SK-N-SH (cell line): ENCODE results near the gene SLC13A2. TPM values are rescaled to one million over a fixed set of nuclear protein-coding genes. Genes with fewer than 3 reads are reported as not detected.

Experiments
- CTCF ChIA-PET: fragments of 300-600, 350-600 bp; formaldehyde crosslinking; extraction: SDS; loops from one replicate; lab custom pipeline; 2021; lab: Yijun Ruan, JAX
- POLR2A ChIA-PET: fragments of 350-600 bp; sonication (Branson Sonifier 250); formaldehyde crosslinking; extraction: SDS; loops from one replicate; lab custom pipeline; 2020; ENCODE audit warnings: antibody characterized with exemption, inconsistent platforms; lab: Yijun Ruan, JAX
- DNase-seq: peaks from one replicate; pipeline ENCODE4 v3.0.0; 2012
- H2AFZ ChIP-seq: fragments of 200-600 bp; sonication (generic); 2 replicates; pipeline ENCODE4 v1.8.1; 2016; ENCODE audit warnings: antibody characterized with exemption, mild to moderate bottlenecking, low read depth
- H3F3A ChIP-seq: fragments of 200-600 bp; sonication (generic); replicated peaks from 2 replicates; pipeline ENCODE3; 2016; ENCODE audit warnings: antibody characterized with exemption, mild to moderate bottlenecking; ENCODE audit not compliant: insufficient read depth
- H3K27ac ChIP-seq, 2 experiments: fragments of 200-500 bp in 1 of 2; fragments of 200-600 bp in 1 of 2; sonication (Bioruptor generic) in 1 of 2; sonication (generic), shearing (Covaris generic) in 1 of 2; 2 replicates each; pipeline versions ENCODE4 v1.5.1 to v1.6.1; 2014 to 2016; ENCODE audit warnings: low read depth in 2 of 2, inconsistent platforms in 1 of 2, low read length in 1 of 2, mild to moderate bottlenecking in 1 of 2, mixed read lengths in 1 of 2
- H3K27me3 ChIP-seq: fragments of 200-600 bp; sonication (generic), shearing (Covaris generic); 2 replicates; pipeline ENCODE4 v1.6.1; 2016; ENCODE audit warnings: mixed run types; ENCODE audit not compliant: insufficient read depth
- H3K36me3 ChIP-seq, 2 experiments: fragments of 200-500 bp in 1 of 2; fragments of 200-600 bp in 1 of 2; sonication (Bioruptor generic) in 1 of 2; sonication (generic) in 1 of 2; replicated peaks in 1 of 2; 2 replicates each; pipeline versions ENCODE3 to v1.5.1; 2014 to 2016; ENCODE audit warnings: low read length in 1 of 2, mild to moderate bottlenecking in 1 of 2; ENCODE audit not compliant: insufficient read depth in 2 of 2, control insufficient read depth in 1 of 2
- H3K4me1 ChIP-seq, 2 experiments: fragments of 200-500 bp in 1 of 2; fragments of 200-600 bp in 1 of 2; sonication (Bioruptor generic) in 1 of 2; sonication (generic), shearing (Covaris generic) in 1 of 2; 2 replicates each; pipeline versions ENCODE4 v1.5.1 to v1.6.1; 2014 to 2016; ENCODE audit warnings: low read depth in 1 of 2, low read length in 1 of 2, mixed run types in 1 of 2; ENCODE audit not compliant: insufficient read depth in 2 of 2, control insufficient read depth in 1 of 2
- H3K4me2 ChIP-seq: fragments of 200-600 bp; sonication (generic), shearing (Covaris generic); 2 replicates; pipeline ENCODE4 v1.6.1; 2017; ENCODE audit warnings: mixed run types
- H3K4me3 ChIP-seq, 2 experiments: fragments of 200-500 bp in 1 of 2; fragments of 200-600 bp in 1 of 2; sonication (Bioruptor generic) in 1 of 2; sonication (generic), shearing (Covaris generic) in 1 of 2; 2 replicates each; pipeline versions ENCODE4 v1.5.1 to v1.8.1; 2014 to 2016; ENCODE audit warnings: low read depth in 2 of 2, inconsistent platforms in 1 of 2, low read length in 1 of 2, mild to moderate bottlenecking in 1 of 2, mixed read lengths in 1 of 2, moderate library complexity in 1 of 2
- H3K79me2 ChIP-seq: fragments of 200-600 bp; sonication (generic); 2 replicates; pipeline ENCODE4 v1.8.1; 2017; ENCODE audit warnings: mild to moderate bottlenecking; ENCODE audit not compliant: insufficient read depth
- H3K9ac ChIP-seq: fragments of 200-600 bp; sonication (generic); 2 replicates; pipeline ENCODE4 v1.6.1; 2017; ENCODE audit warnings: mixed run types
- H3K9me2 ChIP-seq: fragments of 200-600 bp; sonication (generic); 2 replicates; pipeline ENCODE4 v1.6.1; 2017; ENCODE audit warnings: mixed run types
- H3K9me3 ChIP-seq: fragments of 200-600 bp; sonication (generic); 2 replicates; pipeline ENCODE4 v1.6.1; 2017; ENCODE audit warnings: mixed run types, mild to moderate bottlenecking, moderate library complexity
- H4K20me1 ChIP-seq: fragments of 200-600 bp; sonication (generic); 2 replicates; pipeline ENCODE4 v1.6.1; 2017; ENCODE audit warnings: mild to moderate bottlenecking, mixed run types; ENCODE audit not compliant: insufficient read depth
- ELF1 ChIP-seq: IDR thresholded peaks from 2 replicates; pipeline ENCODE4 v1.4.0; 2012
- EZH2phosphoT487 ChIP-seq: fragments of 200-600 bp; sonication (generic); IDR thresholded peaks from 2 replicates; pipeline ENCODE4 v1.6.1; 2017; ENCODE audit warnings: low read depth, mixed run types, mild to moderate bottlenecking, antibody characterized with exemption, moderate library complexity, borderline replicate concordance
- GATA2 ChIP-seq: sonication (generic); formaldehyde crosslinking; IDR thresholded peaks from 2 replicates; pipeline ENCODE4 v1.5.0; 2020; ENCODE audit warnings: mild to moderate bottlenecking, missing genetic modification reagents
- MAX ChIP-seq: IDR thresholded peaks from 2 replicates; pipeline ENCODE4 v1.4.0; 2012; ENCODE audit warnings: low read depth
- NRF1 ChIP-seq: IDR thresholded peaks from 2 replicates; pipeline ENCODE4 v1.6.1; 2012; ENCODE audit warnings: low read depth, mild to moderate bottlenecking, low read length
- PBX3 ChIP-seq: IDR thresholded peaks from 2 replicates; pipeline ENCODE4; 2012
- RAD21 ChIP-seq: IDR thresholded peaks from 2 replicates; pipeline ENCODE4 v1.6.1; 2012; ENCODE audit warnings: mild to moderate bottlenecking, low read length
- REST ChIP-seq: IDR thresholded peaks from 2 replicates; pipeline ENCODE4 v1.6.1; 2012; ENCODE audit warnings: mild to moderate bottlenecking, low read depth, low read length, moderate library complexity
- RXRA ChIP-seq: IDR thresholded peaks from 2 replicates; pipeline ENCODE4 v1.4.0; 2012; ENCODE audit warnings: low read depth, mild to moderate bottlenecking, borderline replicate concordance
- TCF12 ChIP-seq: IDR thresholded peaks from 2 replicates; pipeline ENCODE4 v1.4.0; 2012
- USF1 ChIP-seq: IDR thresholded peaks from 2 replicates; pipeline ENCODE4 v1.4.0; 2012; ENCODE audit warnings: low read depth, borderline replicate concordance
- USF2 ChIP-seq: fragments of 150-350 bp; IDR thresholded peaks from 2 replicates; pipeline ENCODE4 v1.6.1; 2017; ENCODE audit warnings: antibody characterized with exemption, low read length, low read depth, borderline replicate concordance
- WGBS: methylation state at CpG from one replicate; pipeline ENCODE4 v1.1.6; 2017; ENCODE audit warnings: low lambda C conversion rate; 5-methylcytosine and 5-hydroxymethylcytosine counted together
- polyA plus RNA-seq, 3 experiments: library from polyadenylated mRNA; depleted of rRNA; stranded (reverse); fragments of >200 nt; gene quantifications; 2 replicates each; pipeline ENCODE4 v1.2.3, GENCODE V29; 2012

Gene SLC13A2
- polyA plus RNA-seq, 1 of the 3 experiments (the other 2 are of a cell fraction) = not detected

- TF ChIP-seq RXRA = no peak
- TF ChIP-seq PBX3 = no peak
- TF ChIP-seq USF1 = no peak
- TF ChIP-seq REST = no peak
- TF ChIP-seq EZH2phosphoT487 = no peak
- TF ChIP-seq TCF12 = no peak
- TF ChIP-seq GATA2 (CRISPR knock-in tag) = no peak
- TF ChIP-seq MAX = no peak
- TF ChIP-seq NRF1 = no peak
- TF ChIP-seq RAD21 = no peak
- no peak for TF ChIP-seq USF2
- no peak for TF ChIP-seq ELF1
- Histone ChIP-seq H3K27ac (no peak overlapping the region), H3K79me2 (no peaks in the 10 kb centered on the region), H3K9me3 (no peaks in the 10 kb centered on the region), H3F3A (no peaks in the 10 kb centered on the region), H3K4me3 (no peak overlapping the region), H3K4me2 (no peak overlapping the region), H3K9ac (no peak overlapping the region), H4K20me1 (no peaks in the 10 kb centered on the region), H3K4me1 (peaks cover 0 to 2% of the 10 kb centered on the region in 2 experiments; a peak in 1 of 4 replicates), H3K9me2 (no peaks in the 10 kb centered on the region), H3K36me3 (no peaks in the 10 kb centered on the region), H3K27me3 (0 out of 2 replicates have a peak, but pooled peaks cover 7% of the 10 kb centered on the region), H2AFZ (no peak overlapping the region)
- 12% methylated on average over 4 of the region's 4 CpGs for WGBS
- ChIA-PET POLR2A (no interaction called here), CTCF (interaction anchor here (1.5 to 9.1 kb wide), 8 partner anchors 8 to 119 kb away, joined by 4 to 117 read pairs (median 14); partner anchors contain the start of gene FOXN1)
- no peak for DNase-seq
These were observed 19.2 kb downstream of the SLC13A2 start for GRCh38 chr17:28492352-28493310.
